Subcutaneous preadipocyte (primary cell): ENCODE data around the gene DUSP21. TPM values are rescaled to one million over a fixed set of nuclear protein-coding genes. Genes with fewer than 3 reads are reported as not detected.

Experiments
- total RNA-seq: library from RNA; depleted of rRNA; stranded (reverse); fragments of >200 nt; gene quantifications from 2 replicates; pipeline ENCODE4 v1.2.3, GENCODE V29; 2012

Gene DUSP21
- not detected in 2 replicates for total RNA-seq

DNA sequence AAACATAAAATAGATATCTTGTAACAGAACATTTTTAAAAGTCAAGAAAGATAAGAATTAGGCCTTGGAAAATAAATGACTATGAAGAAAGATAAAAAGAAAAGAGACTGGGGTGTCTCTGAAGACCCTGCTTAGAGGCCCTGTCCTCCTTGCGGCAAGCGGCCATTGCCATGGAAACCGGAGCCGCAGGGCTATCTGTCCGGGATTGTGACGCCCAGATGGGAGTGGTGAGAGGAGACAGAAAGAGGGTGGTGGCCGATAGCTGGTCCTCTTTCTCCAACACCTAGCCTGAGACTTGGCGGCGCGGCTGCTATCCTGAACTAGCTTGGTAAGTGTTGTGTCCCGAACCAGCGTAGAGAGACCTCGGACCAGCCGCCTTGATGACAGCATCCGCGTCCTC is at the start of gene DUSP21:
DUSP21 (plus strand) TSS at position 269 of the 400 bp plus-strand sequence; CDS start at position 381, 112 bp downstream.

DNA sequence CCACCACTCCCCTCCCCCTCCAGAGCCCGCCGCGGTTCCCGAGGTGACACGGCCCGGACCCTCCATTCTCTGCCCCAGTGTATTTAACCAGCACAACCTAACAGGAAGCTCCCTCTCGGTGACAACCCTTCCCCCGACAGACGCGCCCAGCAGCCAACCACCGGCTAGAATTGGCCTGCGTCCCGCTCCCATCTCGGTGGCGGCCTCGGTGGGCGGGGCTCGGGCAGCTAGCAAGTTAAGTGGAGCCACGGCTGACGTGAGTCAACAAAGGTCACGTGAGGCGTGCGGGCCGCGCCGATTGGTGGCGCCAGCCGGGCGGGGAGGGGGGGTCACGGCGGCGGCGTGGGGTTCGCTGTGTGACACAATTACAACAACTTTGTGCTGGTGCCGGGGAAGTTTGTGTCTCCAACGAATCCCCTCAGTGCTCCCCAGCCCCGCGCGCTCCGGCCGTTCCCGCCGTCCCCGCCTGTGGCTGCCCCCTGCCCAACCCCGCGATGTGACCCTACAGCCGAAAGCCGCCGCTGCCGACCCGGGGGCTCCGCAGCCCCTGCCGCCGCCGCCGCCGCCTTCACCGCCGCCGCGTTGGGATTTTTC is 29.1 kb downstream of the DUSP21 start, which contains the start of gene KDM6A:
KDM6A (plus strand) TSS at position 368 of the 594 bp plus-strand sequence. CDS start 364 bp downstream, outside the sequence.

Other genes starting within 250 kb of the DUSP21 start
- 22.8 and 25.8 TPM in 2 replicates for gene KDM6A, start 29.2 kb downstream of the DUSP21 start, total RNA-seq